ENCODE measurements around the gene CYP1A2. TPM values are rescaled to one million over a fixed set of nuclear protein-coding genes. Genes with fewer than 3 reads are reported as not detected.

CYP1A2 gene
- total RNA-seq, 1 experiment from 2014 or later, result not detected

GRCh38 chr15:74804935-74805334 lies 56.3 kb downstream of the CYP1A2 start:
- Histone ChIP-seq H4K8ac (replicated peaks; ENCODE audit: insufficient read length, low read depth, low read length) (no peak overlapping the region), H3K9ac (ENCODE audit: extremely low read depth, insufficient read length, low read length) (no peak overlapping the region), H2BK120ac (ENCODE audit: low read depth, low read length, poor library complexity, severe bottlenecking) (no peak overlapping the region), H2BK20ac (ENCODE audit: low read depth, low read length, poor library complexity, severe bottlenecking) (no peak overlapping the region), H3K79me2 (ENCODE audit: insufficient read depth, low read length) (no peaks in the 10 kb centered on the region), H2BK5ac (ENCODE audit: insufficient read length, low read length) (no peak overlapping the region), H3K79me1 (ENCODE audit: insufficient read depth, low read depth, low read length, poor library complexity, severe bottlenecking) (no peaks in the 10 kb centered on the region), H2AFZ (ENCODE audit: low read length) (no peak overlapping the region), H2AK5ac (ENCODE audit: insufficient read length, low read length) (no peak overlapping the region), H3K4me2 (ENCODE audit: insufficient read depth, insufficient read length, low read length) (no peak overlapping the region), H3K23ac (ENCODE audit: insufficient read length, low read depth, low read length) (no peak overlapping the region), H3K23me2 (ENCODE audit: insufficient read length, low read depth, low read length, poor library complexity, severe bottlenecking) (no peaks in the 10 kb centered on the region), H4K91ac (ENCODE audit: insufficient read length, low read depth, low read length) (no peak overlapping the region), H3K56ac (ENCODE audit: insufficient read length, low read depth, low read length) (no peak overlapping the region), H3K27me3 (ENCODE audit: insufficient read depth, low read length) (no peaks in the 10 kb centered on the region), H3K4me1 (ENCODE audit: insufficient read depth, low read length) (no peaks in the 10 kb centered on the region), H3T11ph (ENCODE audit: low read length) (no peak overlapping the region), H3K9me3 (ENCODE audit: control insufficient read depth, low read depth, low read length) (no peaks in the 10 kb centered on the region), H4K5ac (ENCODE audit: insufficient read length, low read depth, low read length) (no peak overlapping the region), H3K27ac (ENCODE audit: insufficient read length, low read depth, low read length) (no peak overlapping the region), H4K20me1 (ENCODE audit: control insufficient read depth, insufficient read depth, insufficient read length) (no peaks in the 10 kb centered on the region), H2BK12ac (ENCODE audit: insufficient read length, low read depth, low read length) (no peak overlapping the region), H2BK15ac (ENCODE audit: low read depth, low read length) (no peak overlapping the region), H3K18ac (ENCODE audit: insufficient read length, low read depth, low read length) (no peak overlapping the region), H3K14ac (ENCODE audit: insufficient read depth, low read length) (no peak overlapping the region), H3K4ac (ENCODE audit: low read depth, low read length) (no peak overlapping the region)
- Mint-ChIP-seq H3K27ac (peak overlapping the region in 2 of 3 experiments; percentile 12 to 53; a peak in 3 of 7 replicates), H3K36me3 (ENCODE audit: insufficient read depth in 1 of 3, low read depth in 3 of 3) (peaks cover 11 to 31% (median 30%) of the 10 kb centered on the region in 3 experiments; a peak in 5 of 7 replicates), H3K27me3 (ENCODE audit: low read depth) (0 out of 2 replicates have a peak, but pooled peaks cover 2% of the 10 kb centered on the region), H3K4me3 (no peak overlapping the region), H3K4me1 (peaks cover 11 to 22% of the 10 kb centered on the region in 2 experiments), H3K9me3 (no peaks in the 10 kb centered on the region)
- no CpG with 5 or more reads among the region's 6 CpGs for WGBS (ENCODE audit: extremely low coverage, insufficient read length, low lambda C conversion rate)
- DNase-seq, result no peak
- TF ChIP-seq CTCF (conservative IDR thresholded peaks at IDR 0.05), result no peak

Small RNA genes lying within 50 kb of the gene (microRNA-seq; reads per million reads assigned to microRNA genes)
- gene MIR4513 (ENCODE audit: borderline microRNAs expressed), result not detected

Other genes starting within 250 kb of the CYP1A2 start
- 101 and 110 TPM in 2 replicates for gene ARID3B, start 207.6 kb upstream of the CYP1A2 start, total RNA-seq (2021)
- gene CLK3, start 133.0 kb upstream of the CYP1A2 start, total RNA-seq (2021), result 40.8 and 41.0 TPM in 2 replicates
- gene EDC3, start 52.8 kb upstream of the CYP1A2 start, total RNA-seq (2021), result 56.6 and 60.5 TPM in 2 replicates
- gene CYP1A1, start 23.3 kb upstream of the CYP1A2 start, total RNA-seq (2021), result 0.33 TPM in 1 of 2 replicates, not detected in the other
- 49.2 and 49.3 TPM in 2 replicates for gene CSK, start 33.2 kb downstream of the CYP1A2 start, total RNA-seq (2021)
- gene LMAN1L, start 64.0 kb downstream of the CYP1A2 start, total RNA-seq (2021), result not detected in 2 replicates
- not detected in 2 replicates for gene CPLX3, start 77.8 kb downstream of the CYP1A2 start, total RNA-seq (2021)
- 31.1 and 34.0 TPM in 2 replicates for gene ULK3, start 94.3 kb downstream of the CYP1A2 start, total RNA-seq (2021)
- 49.0 and 50.2 TPM in 2 replicates for gene SCAMP2, start 124.5 kb downstream of the CYP1A2 start, total RNA-seq (2021)
- 55.0 and 57.5 TPM in 2 replicates for gene MPI, start 141.2 kb downstream of the CYP1A2 start, total RNA-seq (2021)
- gene FAM219B, start 158.0 kb downstream of the CYP1A2 start, total RNA-seq (2021), result 60.3 and 69.0 TPM in 2 replicates
- gene COX5A, start 189.2 kb downstream of the CYP1A2 start, total RNA-seq (2021), result 331 and 336 TPM in 2 replicates
- 12.6 and 13.0 TPM in 2 replicates for gene RPP25, start 207.9 kb downstream of the CYP1A2 start, total RNA-seq (2021)
- gene SCAMP5, start 246.7 kb downstream of the CYP1A2 start, total RNA-seq (2021), result 45.8 and 47.8 TPM in 2 replicates

Measured in H9 (cell line).